NCI-H510A treated with DMSO at 0.1 percent for 48 hours (cell line): ENCODE results near the gene MORN1.
"Not testable (repeated sequence)": the region's sequence is repeated elsewhere in the genome, so short reads cannot be mapped to it uniquely, and the experiment has no call there.

Source experiments
- DNase-seq: peaks from one replicate; lab custom pipeline; 2025; lab: John Stamatoyannopoulos, UW

The MORN1 gene

DNA sequence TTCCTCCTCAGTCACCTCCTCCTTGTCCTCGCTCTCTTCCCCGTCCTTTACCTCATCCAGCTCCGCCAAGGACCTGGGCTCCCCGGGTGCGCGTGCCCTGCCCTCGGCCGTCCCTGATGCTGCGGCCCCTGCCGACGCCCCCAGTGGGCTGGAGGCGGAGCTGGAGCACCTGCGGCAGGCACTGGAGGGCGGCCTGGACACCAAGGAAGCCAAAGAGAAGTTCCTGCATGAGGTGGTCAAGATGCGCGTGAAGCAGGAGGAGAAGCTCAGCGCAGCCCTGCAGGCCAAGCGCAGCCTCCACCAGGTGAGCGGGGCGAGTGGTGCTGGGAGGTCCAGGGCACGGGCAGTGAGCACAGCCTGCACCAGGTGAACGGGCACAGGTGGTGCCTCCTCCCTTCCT is 87.1 kb downstream of the MORN1 start:
- DNase-seq, result no peak

GRCh38 chr1:2303781-2304180 is 87.6 kb downstream of the MORN1 start:
- DNase-seq, result no peak

DNA sequence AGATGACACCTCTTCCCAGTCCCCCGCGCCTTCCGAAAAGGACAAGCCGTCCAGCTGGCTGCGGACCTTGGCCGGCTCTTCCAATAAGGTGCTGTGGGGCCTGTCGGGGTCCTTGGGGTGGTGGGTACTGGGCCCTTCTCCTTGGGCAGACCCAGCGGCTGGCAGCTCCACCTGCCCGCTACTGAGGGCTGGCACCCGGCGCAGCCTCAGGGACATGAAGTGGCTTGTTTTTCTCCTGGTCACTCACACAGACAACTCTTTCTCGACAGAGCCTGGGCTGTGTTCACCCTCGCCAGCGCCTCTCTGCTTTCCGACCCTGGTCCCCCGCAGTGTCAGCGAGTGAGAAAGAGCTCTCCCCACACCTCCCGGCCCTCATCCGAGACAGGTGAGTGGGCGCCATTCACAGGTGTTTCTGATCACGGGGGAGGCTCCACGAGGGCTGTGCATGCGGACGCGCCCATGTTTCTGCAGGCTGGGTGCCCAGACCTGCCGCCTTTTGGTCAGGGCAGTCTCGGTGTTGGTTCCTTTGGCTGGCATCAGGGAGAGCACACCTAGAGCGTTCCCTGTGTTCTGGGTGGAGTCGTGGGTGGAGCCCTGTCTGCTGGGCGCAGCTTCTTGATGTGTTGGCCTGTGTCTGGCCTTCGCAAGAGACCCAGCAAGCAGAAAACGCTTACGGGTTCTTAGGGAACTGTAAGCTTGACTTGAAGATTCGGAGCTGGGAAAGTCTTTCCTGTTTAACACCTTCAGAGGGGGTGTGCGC is 88.2 kb downstream of the MORN1 start:
- no peak for DNase-seq

DNA sequence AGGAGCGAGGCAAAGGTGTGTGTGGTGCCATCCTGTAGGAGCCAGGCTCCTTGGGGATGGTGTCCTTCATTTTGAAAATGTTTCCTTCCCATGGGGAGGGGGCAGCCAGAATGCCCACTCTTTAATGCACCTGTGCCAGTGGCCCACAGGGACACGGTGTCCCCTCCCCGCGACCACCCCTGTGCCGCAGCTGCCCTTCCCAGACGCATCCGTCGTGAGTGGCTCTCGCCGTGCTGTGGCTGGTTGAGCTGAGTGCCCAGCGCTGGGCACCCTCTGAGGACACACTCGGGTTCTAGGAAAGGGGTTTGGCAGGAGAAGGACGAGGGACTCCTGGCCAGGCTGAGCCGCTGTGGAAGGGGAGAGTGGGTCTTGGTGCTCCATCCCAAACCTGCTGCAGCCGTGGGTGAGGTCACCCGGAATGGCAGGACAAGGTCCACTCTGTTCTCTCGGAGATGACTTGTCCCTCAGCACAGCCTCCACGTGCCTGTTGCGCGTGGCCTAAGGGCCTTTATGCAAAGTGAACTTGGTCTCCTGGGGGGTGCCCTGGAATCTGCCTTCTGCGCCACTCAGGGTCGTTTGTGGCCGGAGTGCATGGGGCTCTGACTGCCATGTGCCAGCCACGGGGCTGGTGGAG is 88.9 kb downstream of the MORN1 start:
- DNase-seq, result no peak

GRCh38 chr1:2301607-2302291 is 89.6 kb downstream of the MORN1 start:
- DNase-seq, result no peak

DNA sequence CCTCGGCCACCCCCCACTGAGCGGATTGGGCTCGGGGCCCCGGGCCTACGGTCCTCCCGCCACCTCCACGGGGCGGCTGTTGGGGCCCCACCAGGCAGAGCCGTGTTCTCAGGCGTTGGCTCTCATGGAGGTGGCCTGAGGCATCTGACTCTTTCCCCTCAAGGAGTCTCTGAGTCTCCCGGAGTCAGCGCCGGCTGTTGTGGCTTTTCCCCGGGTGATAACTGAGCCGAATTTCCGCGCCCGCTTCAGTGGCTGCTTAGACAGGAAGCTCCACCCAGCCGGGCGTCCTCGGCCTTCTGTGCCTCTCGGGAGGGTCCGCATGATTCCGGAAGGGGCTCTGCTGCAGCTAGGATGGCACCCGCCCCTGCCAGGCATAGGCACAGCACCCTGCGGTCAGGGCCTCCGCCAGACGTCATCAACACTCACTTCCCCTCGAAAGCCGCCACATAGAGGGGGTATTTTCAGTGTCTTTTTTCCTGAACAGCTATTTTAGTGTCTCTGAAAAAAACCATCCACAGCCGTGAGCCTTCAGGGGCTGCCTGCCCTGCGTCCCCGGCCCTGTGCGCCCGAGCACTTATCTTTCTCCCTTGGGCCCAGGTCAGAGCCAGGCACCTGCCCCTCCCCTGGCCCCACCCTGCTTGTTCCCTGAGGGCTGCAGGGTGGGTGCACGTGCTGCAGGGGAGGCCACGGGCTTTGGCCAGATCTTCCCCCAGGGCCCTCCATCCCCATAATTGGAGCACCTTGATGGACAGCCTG is 90.3 kb downstream of the MORN1 start:
- no peak for DNase-seq

DNA sequence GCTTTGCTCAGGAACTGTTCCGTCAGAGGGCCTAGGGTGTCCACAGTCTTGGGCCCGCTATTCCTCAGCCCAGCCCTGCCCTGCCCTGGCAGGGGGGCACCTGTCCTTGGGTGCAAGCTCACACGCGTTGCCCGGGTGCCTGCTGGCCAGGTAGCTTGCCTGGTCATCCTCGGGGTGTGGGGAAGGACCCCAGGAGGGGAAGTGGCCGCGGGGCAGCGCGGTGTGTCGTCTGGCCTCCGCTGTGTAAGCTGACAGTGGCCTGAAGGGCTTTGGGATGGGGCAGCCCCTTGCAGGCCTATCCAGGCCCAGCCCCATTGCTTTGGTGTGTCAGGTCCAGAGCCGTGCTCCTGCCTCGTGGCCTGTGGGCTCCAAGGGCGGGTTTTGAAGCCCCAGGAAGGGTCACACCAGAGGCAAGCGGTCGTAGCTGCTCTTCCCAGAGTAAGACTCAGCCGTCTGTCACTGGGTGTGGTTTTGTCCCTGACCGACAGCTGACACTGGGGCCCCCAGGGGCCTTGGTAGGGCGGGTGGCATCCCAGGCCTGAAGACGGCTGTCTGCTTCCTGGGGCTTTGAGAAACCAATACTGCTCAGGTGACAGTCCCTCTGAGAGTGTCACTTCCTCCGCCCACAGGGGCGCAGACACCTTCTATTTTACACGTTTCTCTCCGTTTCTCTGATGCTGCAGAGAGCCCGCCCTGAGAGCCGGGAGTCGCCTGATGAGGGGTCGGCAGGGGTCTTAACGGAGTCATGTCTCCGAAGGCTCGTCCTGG is 91.2 kb downstream of the MORN1 start:
- DNase-seq, result no peak

DNA sequence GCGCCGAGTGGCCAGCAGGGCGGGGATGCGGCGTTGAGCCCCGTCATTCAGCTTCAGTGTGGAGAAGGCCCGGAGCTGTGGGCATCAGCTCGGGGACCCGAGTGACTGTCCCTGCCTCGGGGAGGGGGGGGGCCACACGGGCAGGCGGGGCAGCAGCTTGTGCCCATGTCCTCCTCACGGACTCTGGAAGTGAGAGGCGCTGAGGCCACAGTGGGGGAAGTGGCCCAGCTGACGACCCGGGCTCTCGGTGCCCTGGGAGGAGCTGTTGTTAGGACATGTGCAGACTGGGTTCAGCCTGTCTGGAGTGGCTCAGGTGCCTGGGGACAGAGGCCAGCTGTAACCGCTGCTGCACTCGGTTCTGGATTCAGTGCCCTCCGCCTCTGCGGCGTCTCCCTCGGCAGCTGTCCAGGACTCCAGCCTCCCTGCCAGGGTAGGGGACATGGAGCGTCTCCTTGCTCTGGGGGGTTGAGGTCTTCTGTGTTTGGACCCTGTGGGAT is 92.2 kb downstream of the MORN1 start:
- no peak for DNase-seq

- DNase-seq, result no peak
Measured at GRCh38 chr1:2298685-2299084, 92.7 kb downstream of the MORN1 start.

DNA sequence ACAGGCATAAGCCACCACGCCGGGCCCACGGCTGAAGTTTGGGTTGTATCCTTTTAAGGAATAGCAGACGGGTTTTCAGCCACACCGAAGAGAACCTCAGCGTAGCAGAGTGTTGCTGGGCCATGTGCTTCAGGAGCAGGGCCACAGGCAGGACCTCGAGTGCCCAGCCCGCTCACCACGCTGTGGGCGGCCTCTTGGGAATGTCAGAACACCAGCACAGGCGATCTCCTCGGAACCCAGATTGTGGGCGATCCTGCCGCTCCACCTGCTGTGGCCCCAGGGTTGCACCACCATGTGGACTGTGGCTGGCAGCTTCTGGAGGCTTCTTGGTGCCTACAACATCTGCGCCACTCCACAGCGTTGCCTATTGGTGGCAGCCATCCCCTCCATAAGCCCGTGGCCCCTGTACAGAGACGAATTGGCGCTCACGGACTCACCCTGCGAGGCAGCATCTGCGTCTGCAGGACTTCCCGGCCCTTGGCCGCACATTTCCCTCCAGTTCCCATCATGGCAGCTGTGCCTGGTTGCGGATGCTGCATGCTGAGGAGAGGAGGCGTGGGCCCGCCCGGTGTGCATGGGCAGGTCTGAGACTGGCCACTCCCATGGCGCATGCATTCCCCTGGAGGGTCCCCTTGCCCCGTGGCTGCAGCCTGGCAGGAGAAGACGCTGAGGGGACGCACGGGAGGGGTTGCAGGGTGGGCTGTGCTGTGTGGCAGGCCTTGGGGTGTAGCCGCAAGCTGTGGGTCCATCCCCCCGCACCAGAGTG is 93.9 kb downstream of the MORN1 start:
- DNase-seq, result no peak

GRCh38 chr1:2296614-2297013 is 94.7 kb downstream of the MORN1 start:
- no peak for DNase-seq

DNA sequence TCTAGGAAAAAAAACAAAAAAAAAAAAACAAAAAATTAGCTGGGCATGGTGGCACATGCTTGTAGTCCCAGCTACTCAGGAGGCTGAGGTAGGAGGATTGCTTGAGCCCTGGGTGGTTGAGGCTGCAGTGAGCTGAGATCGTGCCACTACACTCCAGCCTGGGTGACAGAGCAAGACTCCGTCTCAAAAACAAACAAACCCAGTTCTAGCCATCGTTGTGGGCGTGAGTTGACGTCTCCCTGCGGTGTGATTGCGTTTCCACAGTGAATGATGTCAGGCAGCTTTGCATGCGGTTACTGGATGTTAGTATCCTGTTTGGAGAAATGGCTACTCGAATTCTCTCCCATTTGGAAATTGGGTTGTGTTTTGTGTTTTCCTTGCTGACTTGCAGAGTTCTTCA is 95.1 kb downstream of the MORN1 start:
- not testable (repeated sequence) for DNase-seq

DNA sequence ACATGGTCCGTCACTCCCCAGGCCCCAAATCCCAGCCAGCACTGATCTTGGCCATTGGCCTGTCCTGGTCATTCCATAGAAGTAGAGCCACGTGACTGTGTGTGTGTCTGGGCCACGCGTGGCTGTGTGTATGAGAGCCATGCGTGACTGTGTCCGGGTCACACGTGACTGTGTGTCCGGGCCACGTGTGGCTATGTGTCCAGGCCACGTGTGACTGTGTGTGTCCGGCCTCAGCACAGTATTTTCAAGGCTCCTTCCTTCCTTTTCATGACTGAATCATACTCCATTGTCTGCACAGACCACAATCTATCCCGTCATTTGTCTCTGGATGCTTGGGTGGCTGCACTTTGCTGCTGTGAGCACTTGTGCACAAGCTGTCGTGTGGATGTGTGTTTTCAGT is 95.8 kb downstream of the MORN1 start:
- DNase-seq, result no peak

DNA sequence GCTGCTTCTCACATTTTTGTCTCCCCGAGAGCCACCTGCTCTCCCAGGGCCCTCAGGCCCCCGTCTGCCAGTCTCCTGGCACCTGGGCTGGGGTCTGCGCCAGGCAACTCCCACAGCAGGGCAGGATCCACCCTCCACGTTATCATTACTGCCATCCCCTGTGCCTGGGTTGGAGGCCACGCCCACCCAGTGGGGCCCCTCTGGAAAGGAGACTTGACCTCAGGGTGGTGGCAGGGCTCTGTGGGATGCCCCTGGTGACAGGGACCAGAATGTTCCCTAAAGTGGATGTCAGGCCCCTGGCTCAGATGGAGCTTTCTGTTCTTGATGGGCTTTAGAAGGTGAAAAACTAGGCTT is 96.7 kb downstream of the MORN1 start:
- DNase-seq, result no peak

GRCh38 chr1:2294033-2294724 is 97.2 kb downstream of the MORN1 start:
- DNase-seq, result no peak

- DNase-seq, result no peak
Measured at GRCh38 chr1:2292725-2293450, 98.5 kb downstream of the MORN1 start.

GRCh38 chr1:2291577-2291976 is 99.8 kb downstream of the MORN1 start:
- DNase-seq, result no peak

DNA sequence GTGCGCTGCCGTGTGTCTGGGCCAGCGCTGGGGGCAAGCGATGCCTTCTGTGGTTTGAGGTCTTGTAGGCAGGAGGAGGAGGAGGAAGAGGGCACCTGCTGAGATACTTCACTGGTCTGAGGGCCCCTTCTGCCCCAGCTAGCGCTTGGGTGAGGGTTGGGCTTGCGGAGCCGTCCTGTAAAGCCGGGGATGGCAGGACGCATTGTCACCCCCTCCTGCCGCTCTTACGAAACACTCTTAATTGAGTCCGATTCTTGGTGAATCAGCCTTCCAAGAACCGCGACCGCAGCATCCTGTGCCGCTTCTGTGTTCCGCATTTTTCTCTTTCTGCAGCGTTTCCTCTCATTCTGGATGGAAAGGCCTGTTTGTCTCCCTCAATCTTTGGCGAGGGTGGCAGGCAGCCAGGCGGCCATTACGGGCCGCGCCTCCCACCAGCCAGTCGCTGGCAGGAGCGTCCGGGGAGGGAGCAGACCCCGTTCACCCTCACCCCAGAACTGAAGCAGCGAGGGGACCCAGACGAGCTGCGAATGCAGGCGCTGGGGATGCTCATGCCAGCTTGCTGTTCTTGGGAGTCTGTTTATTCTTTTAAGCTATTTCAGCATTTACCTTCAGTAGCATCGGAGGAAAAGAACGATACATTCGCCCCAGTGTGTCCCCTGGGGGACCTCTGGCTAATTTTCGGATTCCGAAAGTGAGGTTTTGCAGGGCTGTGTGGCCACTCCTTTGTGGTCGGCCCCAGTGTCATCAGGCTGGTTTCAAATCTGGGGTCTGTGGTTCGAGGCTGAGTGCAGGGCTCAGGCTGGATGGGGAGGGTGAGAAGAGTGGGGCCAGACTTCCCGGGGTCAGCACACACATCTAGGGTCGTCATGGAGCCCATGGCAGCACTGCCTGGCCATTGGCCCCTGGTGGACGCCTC is 100.5 kb downstream of the MORN1 start:
- no peak for DNase-seq

- no peak for DNase-seq
Measured at GRCh38 chr1:2290171-2290578, 101.2 kb downstream of the MORN1 start.
